ENCODE data around the gene FRS3.
A peak's percentile ranks its signal among the peaks of the same experiment; 100 is the strongest.

The FRS3 gene

DNA sequence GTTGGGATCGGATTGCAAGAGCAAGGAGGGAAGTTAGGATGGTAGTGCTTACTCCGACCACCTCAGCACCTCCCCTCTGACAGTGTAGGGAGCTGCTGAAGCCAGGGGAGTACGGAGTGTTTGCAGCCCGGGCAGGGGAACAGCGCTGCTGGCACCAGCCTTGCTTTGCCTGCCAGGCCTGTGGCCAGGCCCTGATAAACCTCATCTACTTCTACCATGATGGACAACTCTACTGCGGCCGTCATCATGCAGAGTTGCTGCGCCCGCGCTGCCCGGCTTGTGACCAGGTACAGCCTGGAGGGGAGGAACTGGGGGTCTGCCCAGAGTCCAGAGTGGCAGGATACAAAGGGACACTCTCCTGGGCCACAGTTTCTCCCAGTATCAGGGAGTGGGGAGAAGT is 5.6 kb upstream of the FRS3 start:
- no peak for DNase-seq (ENCODE audit: low spot score)
- Mint-ChIP-seq H3K4me3 (peak overlapping the region; percentile 53), H3K27ac (no peak overlapping the region), H3K9me3 (no peaks in the 10 kb centered on the region), H3K27me3 (ENCODE audit: low read depth) (peaks cover 7% of the 10 kb centered on the region), H3K36me3 (ENCODE audit: low read depth) (peaks cover 17% of the 10 kb centered on the region), H3K4me1 (ENCODE audit: low read depth) (peaks cover 16% of the 10 kb centered on the region)

DNA sequence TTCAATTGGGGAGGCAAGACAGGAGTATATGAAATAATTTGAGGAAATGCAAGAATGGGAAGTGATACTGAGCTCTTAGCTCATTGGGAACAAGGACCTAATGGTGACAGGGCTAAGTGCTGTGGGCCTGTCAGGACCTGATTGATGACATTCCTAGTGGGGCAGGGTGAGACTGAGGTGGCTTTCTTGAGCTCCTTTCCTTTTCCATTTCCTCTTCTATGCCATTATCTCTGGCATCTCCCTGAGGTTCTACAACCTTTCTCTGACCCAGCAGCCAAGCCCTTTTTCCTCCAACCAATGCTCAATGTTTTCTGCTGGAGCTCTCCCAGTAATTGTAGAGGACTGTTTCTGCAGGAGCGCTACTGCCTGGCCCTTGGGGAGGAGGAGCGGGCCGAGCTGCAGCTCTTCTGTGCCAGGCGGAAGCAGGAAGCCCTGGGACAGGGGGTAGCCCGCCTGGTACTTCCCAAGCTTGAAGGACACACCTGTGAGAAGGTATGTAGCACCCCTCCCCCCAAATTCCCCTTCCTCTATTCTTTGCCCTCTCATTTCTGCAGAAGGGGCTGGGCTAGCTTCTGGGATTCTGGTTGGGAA is 5.0 kb upstream of the FRS3 start:
- peaks cover 7% of the 10 kb centered on the region for H3K27me3 Mint-ChIP-seq (ENCODE audit: low read depth)
- no peaks in the 10 kb centered on the region for H3K9me3 Mint-ChIP-seq
- H3K4me1 Mint-ChIP-seq (ENCODE audit: low read depth), result peaks cover 16% of the 10 kb centered on the region
- peaks cover 11% of the 10 kb centered on the region for H3K36me3 Mint-ChIP-seq (ENCODE audit: low read depth)
- DNase-seq (ENCODE audit: low spot score), result no peak
- H3K27ac Mint-ChIP-seq, result no peak overlapping the region
- peak overlapping the region; percentile 53 for H3K4me3 Mint-ChIP-seq

DNA sequence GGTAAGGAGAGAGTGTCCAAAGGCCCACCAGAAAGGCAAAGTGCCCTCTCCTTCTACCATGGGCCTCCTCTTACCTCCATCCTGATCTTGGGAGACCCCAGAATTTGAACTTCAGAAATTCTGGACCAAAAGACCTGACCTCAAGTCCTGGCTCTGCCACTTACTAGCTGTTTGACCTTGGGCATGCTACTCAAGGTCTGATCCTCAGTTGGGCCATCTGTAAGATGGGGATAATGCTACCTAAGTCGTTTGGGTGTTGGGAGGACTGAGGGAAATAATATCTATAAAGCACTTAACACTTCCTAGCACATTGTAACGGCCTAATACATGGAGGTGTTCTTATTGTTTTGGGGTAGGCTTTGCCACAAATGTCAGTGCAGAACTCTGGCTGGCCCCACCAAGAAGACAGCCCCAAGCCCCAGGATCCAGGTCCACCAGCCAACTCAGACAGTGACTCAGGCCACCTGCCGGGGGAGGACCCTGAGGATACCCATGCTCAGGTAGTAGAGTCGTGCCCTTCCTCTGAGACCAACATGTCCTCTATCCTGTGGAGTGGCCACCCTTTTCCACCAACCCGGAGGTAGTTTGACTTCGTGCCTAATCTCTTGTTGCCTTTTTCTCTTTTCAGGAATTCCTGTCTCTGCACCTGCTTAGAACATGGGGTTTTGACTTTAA is 3.5 kb upstream of the FRS3 start:
- H3K36me3 Mint-ChIP-seq (ENCODE audit: low read depth), result peaks cover 2% of the 10 kb centered on the region
- no peak overlapping the region for H3K4me3 Mint-ChIP-seq
- peaks cover 7% of the 10 kb centered on the region for H3K27me3 Mint-ChIP-seq (ENCODE audit: low read depth)
- no peak for DNase-seq (ENCODE audit: low spot score)
- H3K9me3 Mint-ChIP-seq, result no peaks in the 10 kb centered on the region
- no peak overlapping the region for H3K27ac Mint-ChIP-seq
- H3K4me1 Mint-ChIP-seq (ENCODE audit: low read depth), result peaks cover 17% of the 10 kb centered on the region

DNA sequence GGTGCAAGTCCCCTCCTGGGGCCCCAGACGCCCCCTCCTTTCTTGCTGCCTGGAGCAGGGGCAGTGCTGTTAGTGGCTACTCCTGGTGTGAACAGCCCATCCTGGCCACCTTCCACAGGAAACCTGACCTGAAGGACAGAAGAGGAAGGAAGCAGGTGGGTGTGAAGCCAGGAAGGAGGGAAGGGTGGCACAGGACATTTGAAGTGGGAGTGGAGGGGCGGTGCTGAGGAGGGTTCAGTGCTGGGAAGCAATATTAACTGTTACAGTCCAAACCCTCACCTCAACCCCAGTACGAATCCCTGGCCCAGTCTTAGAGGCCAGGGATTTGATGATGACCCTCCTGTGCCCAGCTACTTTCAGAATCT is 1.6 kb upstream of the FRS3 start:
- H3K9me3 Mint-ChIP-seq, result no peaks in the 10 kb centered on the region
- peaks cover 17% of the 10 kb centered on the region for H3K4me1 Mint-ChIP-seq (ENCODE audit: low read depth)
- H3K4me3 Mint-ChIP-seq, result peak overlapping the region; percentile 50
- no peak for DNase-seq (ENCODE audit: low spot score)
- no peaks in the 10 kb centered on the region for H3K36me3 Mint-ChIP-seq (ENCODE audit: low read depth)
- peaks cover 7% of the 10 kb centered on the region for H3K27me3 Mint-ChIP-seq (ENCODE audit: low read depth)
- H3K27ac Mint-ChIP-seq, result no peak overlapping the region

DNA sequence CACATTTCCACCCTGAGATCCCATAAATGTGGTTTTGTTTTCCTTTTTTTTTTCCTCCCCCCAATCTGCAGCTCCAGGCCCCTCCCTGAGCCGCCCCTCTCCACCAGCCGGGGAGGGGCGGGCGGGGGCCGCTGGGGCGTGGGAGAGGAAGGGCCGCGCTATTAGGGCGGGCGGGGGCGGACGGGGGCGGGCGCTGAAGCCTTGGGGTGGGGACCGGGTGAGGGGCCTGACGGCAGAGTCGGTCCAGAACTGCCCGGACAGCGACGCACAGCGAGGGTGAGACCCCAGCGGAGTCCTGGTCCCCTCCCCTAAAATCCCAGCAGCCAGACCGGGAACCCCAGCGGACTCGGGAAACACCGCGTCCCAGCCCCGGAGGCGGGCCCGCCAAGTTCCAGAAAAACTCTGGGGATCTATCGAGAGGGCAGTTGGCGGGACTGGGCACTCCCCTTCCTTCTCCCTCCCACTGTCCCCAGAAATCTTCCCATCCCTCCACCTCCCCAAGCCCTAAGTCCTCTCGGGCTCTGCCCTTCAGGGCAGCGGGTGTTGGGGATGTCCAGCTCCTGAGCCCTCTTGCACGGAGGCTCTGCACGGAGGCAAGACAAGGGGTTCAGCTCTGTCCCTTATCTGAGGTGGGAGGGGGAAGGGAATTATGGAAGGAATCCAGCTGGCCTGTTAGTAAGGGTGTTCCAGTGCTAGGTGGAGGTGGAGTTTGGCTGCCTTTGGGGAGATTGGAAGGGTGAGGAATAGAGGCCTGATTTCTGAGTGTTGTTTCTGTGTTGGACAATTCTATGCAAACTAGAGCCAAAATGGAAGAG is 1.1 kb upstream of the FRS3 start, which contains the start of gene PRICKLE4:
Gene PRICKLE4 (plus strand): TSS at position 232 of the 815 bp plus-strand sequence. CDS start 2,692 bp downstream, outside the sequence.
- no peaks in the 10 kb centered on the region for H3K9me3 Mint-ChIP-seq
- DNase-seq (ENCODE audit: low spot score), result no peak

DNA sequence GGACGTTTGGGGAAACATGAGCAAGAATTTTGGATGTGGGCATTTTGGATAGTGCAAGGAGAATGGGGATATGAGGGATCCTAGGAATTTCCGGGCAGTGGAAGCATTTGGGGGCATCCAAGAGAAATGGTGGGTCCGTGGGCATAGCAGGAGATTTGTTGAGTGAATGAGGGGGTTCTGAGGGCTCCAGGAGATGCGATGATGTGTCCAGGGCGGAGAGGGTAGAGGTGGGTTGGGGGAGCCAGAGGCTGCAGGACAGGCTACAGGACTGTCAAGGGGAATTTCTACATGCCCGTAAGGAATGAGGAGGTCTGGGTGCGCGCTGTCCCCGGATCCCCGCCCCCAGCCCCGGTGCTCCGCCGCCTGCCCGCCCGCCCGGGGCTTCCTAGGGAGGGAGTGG is 364 bp downstream of the FRS3 start:
- Mint-ChIP-seq H3K9me3 (no peaks in the 10 kb centered on the region), H3K4me1 (ENCODE audit: low read depth) (peaks cover 9% of the 10 kb centered on the region), H3K4me3 (peak overlapping the region; percentile 95), H3K27ac (peak overlapping the region; percentile 58), H3K36me3 (ENCODE audit: low read depth) (no peaks in the 10 kb centered on the region), H3K27me3 (ENCODE audit: low read depth) (peaks cover 7% of the 10 kb centered on the region)
- no peak for DNase-seq (ENCODE audit: low spot score)

More for the DNA sequence above, 1.1 kb upstream of the FRS3 start, which contains the start of gene PRICKLE4:
- H3K4me1 Mint-ChIP-seq (ENCODE audit: low read depth), result peaks cover 14% of the 10 kb centered on the region
- peaks cover 7% of the 10 kb centered on the region for H3K27me3 Mint-ChIP-seq (ENCODE audit: low read depth)
- no peaks in the 10 kb centered on the region for H3K36me3 Mint-ChIP-seq (ENCODE audit: low read depth)
- H3K27ac Mint-ChIP-seq, result peak within 1 kb of the TSS; percentile 46
- H3K4me3 Mint-ChIP-seq, result peak within 1 kb of the TSS; percentile 87

DNA sequence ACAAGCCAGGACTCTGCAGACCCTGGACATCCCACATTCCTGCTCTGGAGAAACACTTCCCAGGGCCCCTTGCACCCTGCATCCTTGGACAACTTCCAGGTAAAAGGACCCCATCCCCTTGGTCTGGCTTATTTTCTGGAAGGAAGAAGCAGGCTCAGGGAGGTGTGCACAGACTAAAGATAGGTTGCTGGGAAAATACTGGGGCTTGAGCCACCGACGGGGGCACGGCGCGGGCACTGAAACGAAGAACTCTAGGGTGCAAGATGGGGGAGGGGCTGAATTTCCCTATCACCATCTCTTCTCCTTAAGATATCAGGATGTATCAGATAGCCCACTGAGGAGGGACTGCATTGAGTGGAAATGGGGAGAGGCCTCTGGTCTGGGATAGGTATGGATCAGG is 805 bp downstream of the FRS3 start:
- no peak for DNase-seq (ENCODE audit: low spot score)
- H3K36me3 Mint-ChIP-seq (ENCODE audit: low read depth), result no peaks in the 10 kb centered on the region
- peaks cover 7% of the 10 kb centered on the region for H3K27me3 Mint-ChIP-seq (ENCODE audit: low read depth)
- H3K27ac Mint-ChIP-seq, result peak overlapping the region; percentile 65
- H3K4me1 Mint-ChIP-seq (ENCODE audit: low read depth), result peaks cover 9% of the 10 kb centered on the region
- no peaks in the 10 kb centered on the region for H3K9me3 Mint-ChIP-seq
- peak overlapping the region; percentile 95 for H3K4me3 Mint-ChIP-seq

DNA sequence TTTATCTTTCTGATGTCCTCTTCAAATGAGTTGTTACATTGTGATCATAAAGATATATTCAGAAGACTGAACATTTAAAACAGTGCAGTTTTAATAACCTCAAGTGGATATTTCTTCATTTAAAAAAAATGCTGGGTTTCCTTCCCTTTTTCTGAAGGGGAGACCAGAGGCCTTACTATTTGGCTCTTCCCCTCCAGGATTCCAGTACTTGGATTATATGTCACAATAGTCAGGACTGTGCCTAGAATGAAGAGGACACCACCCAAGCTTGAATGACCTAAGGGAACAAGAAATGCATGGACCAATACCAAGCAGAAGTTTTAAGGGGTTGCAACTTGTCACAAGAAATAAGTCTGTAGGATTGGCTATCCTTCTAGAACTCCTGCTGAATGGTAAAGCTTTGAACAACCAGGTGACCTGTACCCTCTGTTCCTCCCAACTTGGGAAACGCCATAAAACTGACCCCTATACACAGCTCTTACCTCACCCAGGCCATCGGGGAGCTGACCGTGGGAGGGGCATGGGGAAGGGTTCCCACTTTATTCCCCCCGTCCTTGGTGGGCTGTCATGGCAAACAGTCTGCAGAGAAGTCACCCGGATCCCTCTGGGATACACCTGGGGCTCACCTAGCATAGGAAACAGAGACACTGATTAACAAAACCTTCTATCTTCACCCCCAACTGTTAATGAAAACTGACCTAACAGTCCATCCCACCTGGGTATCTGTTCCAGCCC is 2.0 kb downstream of the FRS3 start:
- peaks cover 7% of the 10 kb centered on the region for H3K27me3 Mint-ChIP-seq (ENCODE audit: low read depth)
- no peaks in the 10 kb centered on the region for H3K36me3 Mint-ChIP-seq (ENCODE audit: low read depth)
- no peak for DNase-seq (ENCODE audit: low spot score)
- no peaks in the 10 kb centered on the region for H3K9me3 Mint-ChIP-seq
- H3K4me3 Mint-ChIP-seq, result no peak overlapping the region
- H3K27ac Mint-ChIP-seq, result no peak overlapping the region
- H3K4me1 Mint-ChIP-seq (ENCODE audit: low read depth), result peaks cover 9% of the 10 kb centered on the region

DNA sequence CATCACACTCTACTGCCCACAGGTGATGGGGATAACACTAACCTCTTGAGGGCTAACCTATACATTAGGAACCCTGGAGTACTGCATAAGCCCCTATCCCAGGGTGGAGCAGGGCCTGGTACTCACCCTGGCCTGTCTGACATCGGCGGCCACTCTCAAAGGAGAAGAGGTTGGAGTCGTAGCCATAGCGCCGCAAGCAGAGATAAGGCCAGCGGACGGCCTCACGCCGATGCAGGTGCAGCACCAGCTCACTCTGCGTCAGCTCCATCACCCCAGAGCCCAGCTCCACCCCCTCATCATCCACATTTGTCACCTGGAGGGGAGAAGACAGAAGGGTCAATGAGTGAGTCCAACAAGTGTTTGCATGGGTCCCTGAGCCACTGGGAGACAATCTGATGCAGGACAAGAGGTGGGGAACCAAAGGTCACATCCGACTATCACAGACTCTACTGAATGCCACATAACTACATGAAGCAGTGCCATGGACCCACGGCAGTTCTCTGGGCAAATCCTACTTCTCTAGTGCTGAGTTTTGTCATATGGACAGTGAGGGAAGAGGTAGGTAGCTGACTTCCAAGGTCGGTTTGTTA is 4.3 kb downstream of the FRS3 start:
- H3K27ac Mint-ChIP-seq, result no peak overlapping the region
- no peaks in the 10 kb centered on the region for H3K9me3 Mint-ChIP-seq
- peaks cover 5% of the 10 kb centered on the region for H3K4me1 Mint-ChIP-seq (ENCODE audit: low read depth)
- no peak for DNase-seq (ENCODE audit: low spot score)
- peaks cover 2% of the 10 kb centered on the region for H3K27me3 Mint-ChIP-seq (ENCODE audit: low read depth)
- peaks cover 7% of the 10 kb centered on the region for H3K36me3 Mint-ChIP-seq (ENCODE audit: low read depth)
- no peak overlapping the region for H3K4me3 Mint-ChIP-seq

DNA sequence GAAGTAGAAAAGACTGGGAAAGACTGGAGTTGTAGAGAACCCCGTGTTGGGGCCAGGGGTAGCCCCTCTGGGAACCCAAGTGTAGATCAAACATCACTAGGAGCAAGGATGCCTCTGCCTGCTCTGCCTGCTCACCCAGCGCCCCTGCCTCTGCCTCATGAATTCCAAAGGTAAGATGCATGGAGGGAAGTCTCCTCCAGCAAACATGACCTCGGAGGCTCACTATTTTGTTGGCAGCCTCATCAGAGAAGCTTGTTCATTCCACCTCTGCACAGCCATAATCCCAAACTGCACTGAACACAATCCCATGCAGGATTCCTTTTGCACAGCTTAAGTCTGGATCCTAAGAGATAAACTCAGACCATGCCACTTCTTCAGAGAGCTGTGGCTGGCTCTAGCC is 4.9 kb downstream of the FRS3 start:
- DNase-seq (ENCODE audit: low spot score), result no peak
- H3K9me3 Mint-ChIP-seq, result no peaks in the 10 kb centered on the region
- peaks cover 5% of the 10 kb centered on the region for H3K4me1 Mint-ChIP-seq (ENCODE audit: low read depth)
- no peak overlapping the region for H3K27ac Mint-ChIP-seq
- H3K27me3 Mint-ChIP-seq (ENCODE audit: low read depth), result no peaks in the 10 kb centered on the region
- peaks cover 7% of the 10 kb centered on the region for H3K36me3 Mint-ChIP-seq (ENCODE audit: low read depth)
- H3K4me3 Mint-ChIP-seq, result no peak overlapping the region

DNA sequence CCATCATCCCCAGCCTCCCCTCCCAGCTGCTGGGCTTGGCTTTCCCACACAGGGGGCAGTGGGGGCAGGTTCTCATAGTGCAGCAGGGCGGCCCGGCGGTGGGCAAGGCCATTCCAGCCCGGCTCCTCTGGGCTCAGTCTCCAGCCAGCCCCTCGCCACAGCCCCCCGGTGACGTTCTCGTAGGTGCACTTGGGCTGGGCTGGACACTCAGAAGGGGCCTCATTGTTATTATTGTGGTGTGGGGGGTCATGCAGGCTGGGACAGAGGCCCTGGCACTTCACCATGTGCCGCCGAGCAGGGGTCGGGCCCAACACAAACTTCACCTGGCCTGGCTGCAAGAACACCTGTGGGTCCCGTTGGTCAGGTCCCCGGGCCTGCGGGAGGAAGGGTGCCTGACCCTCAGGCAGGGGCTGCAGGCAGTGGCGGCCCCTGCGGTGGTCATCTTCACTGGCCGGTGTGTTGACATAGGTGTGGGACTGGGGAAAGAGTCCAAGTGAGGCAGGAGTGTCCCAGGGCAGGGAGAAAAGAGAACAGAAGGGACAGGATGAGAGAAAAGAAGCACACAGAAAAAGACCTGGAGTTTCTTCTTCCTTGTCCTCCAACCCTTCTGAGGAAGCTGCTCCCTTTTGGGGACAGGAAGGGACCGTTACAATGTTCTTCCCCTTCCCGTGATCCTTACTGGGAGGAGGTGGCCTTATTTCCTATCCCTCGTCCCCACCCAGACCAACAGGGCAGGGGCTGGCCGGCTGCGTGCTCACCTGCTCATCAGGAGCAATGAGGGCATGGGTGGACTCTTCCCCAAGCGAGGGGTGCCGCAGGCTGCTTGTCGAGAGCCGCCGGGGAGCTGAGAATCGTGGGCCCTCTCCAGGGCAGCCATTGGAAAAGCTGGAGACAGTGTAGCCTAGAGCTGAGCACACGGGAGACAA is 8.4 kb downstream of the FRS3 start:
- peaks cover 7% of the 10 kb centered on the region for H3K36me3 Mint-ChIP-seq (ENCODE audit: low read depth)

DNA sequence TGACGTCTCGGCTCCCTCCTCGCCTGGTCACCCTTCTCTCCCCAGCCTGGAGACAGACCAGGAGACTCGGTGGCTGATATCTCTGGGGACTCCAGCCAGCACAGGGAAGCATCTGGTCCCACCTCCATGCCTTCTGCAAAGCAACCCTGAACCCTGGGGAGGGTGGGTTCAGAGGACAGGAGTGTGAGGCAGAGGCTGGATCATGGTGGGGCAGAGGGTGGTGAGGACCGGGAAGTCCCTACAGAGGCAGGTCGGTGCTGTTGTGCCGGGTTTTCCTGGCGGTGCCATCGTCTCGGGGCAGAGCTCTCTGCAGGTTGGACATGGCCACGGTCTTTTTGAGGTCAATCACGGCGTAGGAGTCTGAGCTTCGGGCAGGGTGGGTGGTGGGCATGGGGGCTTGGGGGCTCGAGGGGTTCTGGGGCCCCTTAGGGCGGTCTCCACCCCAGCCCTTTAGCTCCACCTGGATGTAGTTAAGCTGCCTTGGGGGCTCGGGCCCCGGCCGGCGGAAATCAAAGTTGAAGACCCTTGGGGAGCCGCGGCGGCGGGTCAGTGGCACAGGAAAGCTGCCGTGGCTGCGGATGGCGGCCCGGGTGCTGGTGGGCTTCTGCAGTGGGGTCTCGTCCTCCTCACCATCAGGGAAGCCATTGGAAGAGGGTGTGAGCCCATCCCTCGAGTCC is 9.2 kb downstream of the FRS3 start:
- Mint-ChIP-seq H3K4me1 (ENCODE audit: low read depth) (peaks cover 13% of the 10 kb centered on the region), H3K36me3 (ENCODE audit: low read depth) (peaks cover 7% of the 10 kb centered on the region), H3K9me3 (no peaks in the 10 kb centered on the region), H3K4me3 (no peak overlapping the region), H3K27me3 (ENCODE audit: low read depth) (no peaks in the 10 kb centered on the region), H3K27ac (no peak overlapping the region)
- DNase-seq (ENCODE audit: low spot score), result no peak

More for the DNA sequence above, 8.4 kb downstream of the FRS3 start:
- Mint-ChIP-seq H3K27ac (no peak overlapping the region), H3K4me1 (ENCODE audit: low read depth) (peaks cover 13% of the 10 kb centered on the region), H3K4me3 (no peak overlapping the region), H3K9me3 (no peaks in the 10 kb centered on the region), H3K27me3 (ENCODE audit: low read depth) (no peaks in the 10 kb centered on the region)
- no peak for DNase-seq (ENCODE audit: low spot score)
